Inflammatory macrophage treated with lipopolysaccharide for 4 hours (primary cell): Measurements from ENCODE around the gene LYSMD1.

Experiments
- DNase-seq: peaks from one replicate; pipeline ENCODE4 v3.0.0-alpha.2; 2020

Gene LYSMD1

DNA sequence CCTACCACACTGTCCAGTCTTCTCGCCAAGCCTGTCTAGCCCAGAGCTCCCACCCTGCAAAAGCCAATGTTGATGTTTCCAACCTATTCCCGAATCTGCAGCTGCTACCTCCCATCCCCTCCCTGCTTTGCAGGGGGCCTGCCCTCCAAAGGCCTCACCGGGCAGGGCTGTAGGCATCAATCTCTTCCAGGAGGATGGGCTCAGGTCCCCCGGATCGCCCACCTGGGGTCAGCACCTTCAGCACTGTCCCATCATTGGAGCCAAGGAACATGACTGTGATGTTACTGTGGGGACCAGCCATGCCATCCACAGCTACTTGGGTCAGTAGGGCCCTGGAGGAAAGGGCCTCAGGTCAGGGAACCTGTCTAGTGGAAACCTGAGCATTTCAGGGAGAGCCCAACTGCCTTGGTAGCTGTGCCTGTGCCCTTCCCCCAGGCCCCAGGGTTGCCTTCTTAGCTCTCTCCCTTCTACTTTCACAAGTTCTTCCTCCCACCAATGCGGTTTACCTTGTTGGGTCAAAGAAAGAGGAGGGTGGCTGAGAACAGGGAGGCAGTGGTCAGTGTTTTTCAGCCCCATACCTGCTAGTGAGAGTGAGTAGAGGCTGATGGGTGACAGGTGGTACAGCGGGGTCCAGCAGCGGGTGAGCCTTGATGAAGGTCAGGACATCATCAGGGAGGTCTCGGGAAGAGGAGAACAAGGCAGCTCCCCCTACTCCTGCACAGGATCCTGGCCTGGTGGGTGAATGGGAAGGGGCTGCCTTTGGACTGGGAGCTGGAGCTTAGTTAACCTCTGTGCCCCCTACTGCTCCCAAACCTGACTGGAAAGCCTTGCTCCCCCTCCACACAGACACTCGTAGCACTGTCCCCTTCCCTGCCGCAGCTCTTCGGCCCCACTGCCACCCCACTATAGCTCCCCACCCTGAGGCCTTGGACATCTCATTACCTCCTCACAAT, 30.0 kb downstream of the LYSMD1 start:
- DNase-seq: no peak

DNA sequence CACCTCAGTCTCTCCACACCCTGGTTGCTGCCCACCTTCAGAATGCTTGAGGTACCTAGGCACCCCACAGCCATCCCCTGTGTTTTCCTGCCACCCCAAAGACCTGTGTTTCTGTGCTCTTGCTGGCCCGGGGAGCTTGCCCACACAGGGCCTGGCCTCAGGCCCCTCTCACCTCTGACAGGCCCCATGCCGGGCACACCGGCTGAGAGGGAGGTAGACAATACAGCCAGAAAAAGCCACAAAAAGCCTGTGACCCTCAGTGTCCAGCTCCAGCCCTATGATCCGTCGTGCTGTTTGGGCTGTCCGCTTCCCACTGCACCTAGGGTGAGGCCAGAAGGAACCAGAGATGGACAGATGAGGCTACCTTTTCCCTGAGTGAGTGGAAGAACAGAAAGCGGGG, 30.7 kb downstream of the LYSMD1 start:
- no peak for DNase-seq

DNA sequence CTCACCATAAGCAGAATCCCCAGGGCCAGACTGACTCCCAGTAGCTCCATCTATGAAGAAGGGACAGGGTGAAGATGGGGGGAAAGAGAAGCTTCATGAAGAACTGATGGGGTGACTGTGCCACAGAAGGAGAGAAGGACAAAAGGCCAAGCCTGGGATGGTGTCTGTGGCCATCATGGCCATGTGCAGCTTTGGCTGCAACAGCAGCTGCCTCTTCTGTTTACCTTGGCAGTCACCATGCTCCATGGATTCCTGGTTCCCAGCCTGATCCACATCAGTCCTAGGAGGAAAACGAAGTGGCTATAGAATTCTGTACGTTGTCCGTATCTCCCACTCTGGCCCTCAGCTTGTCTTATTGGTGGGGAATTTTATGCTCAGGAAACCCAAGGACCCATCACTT, 31.3 kb downstream of the LYSMD1 start:
- no peak for DNase-seq

DNA sequence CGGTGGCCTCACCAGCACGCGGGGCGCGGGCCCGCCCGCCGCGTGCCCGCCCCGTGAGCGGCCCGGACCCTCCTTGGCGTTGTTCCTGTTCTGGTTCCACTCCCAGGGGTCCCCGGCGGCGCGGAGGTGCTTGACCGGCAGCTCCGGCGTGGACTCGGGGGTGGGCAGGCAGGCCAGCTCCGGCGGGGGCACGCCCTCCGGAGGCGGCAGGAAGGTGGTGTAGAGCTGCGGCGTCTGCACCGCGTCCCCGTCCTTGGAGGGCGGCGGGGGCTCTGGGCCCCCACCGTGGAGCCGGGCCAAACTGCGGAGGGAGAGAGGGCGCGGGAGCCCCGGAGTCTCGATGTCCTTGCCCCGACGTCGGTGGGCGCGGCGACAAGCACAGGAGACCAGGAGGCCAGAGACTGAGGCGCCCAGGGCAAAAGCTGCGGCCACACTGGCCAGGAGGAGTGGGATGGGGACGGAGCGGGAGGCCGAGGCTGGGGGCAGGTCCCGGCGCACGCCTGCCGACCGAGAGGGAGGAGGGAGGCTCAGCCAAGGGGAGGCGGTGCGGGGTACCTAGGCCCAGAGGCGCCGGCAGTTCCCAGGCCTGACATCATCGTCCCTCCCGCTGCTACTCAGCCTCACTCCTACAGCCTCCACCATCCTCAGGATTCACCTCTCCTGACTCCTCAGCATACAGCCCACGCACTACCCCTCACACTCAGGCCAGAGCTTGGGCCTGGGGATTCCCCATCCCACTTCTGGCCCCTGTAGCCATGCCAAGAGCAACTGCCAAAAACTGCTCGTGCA, 32.5 kb downstream of the LYSMD1 start:
- DNase-seq: no peak

DNA sequence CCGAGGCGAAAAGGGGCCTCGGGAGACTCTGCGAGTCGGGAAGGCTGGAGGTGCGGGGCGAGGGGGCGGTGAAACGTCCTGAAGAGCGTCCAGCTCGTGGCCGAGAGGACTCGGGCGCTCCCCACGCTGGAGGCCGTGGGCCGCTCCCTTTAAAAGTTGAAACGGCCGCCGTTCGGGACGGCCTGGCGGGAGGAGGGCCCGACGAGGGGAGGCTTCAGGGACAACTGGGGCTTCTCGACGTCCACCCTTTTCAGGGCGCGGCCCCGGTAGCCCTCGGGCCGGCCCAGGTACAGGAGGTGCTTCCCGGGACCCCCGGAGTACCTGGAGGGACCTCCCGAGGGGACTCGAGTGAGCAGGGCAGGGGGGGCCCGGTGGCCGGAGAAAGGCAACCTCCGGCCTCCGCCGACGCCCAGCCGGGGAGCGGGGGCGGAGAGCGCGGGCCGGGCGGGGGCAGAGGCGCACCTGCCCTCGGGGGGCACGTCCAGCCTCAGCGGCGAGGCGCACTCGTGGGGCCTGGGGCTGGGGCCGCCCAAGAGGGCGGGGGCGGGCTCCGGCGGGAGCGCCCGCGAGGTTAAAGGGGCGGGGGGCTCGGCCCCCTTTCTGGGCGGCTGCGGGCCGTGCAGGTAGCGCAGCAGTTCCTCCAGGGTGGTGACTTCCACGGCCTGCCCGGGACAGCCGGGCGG, 33.2 kb downstream of the LYSMD1 start:
- no peak for DNase-seq

DNA sequence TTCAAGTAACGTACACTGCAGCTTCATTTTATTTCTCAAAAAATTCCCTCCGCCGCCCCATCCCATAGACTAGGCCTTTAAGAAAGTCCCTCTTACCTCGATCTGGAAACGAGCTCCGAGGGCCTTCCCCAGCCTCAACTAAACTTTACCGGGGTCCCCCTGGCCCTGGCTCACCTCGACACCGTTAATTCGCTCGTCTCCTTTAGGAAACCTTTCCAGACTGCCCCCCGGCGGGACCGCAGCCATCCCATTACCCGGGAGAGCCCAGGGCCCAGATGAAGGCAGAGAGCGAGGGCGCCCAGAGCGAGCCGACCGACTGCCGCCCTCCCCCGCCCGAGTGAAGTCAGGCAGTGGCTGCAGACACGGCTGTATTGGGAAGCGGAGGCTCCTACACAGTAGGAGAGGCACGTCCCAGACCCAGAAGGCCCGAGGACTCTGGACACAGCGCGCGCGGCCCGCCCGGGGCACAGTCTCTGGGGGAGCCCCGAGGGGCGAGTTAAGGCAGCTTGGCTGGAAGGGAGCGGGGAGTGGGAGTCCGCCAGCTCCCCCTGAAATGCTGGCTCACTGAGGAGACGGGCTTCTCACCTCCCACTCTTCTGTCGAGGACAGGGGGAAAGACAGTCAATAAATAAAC, 33.9 kb downstream of the LYSMD1 start:
- no peak for DNase-seq

DNA sequence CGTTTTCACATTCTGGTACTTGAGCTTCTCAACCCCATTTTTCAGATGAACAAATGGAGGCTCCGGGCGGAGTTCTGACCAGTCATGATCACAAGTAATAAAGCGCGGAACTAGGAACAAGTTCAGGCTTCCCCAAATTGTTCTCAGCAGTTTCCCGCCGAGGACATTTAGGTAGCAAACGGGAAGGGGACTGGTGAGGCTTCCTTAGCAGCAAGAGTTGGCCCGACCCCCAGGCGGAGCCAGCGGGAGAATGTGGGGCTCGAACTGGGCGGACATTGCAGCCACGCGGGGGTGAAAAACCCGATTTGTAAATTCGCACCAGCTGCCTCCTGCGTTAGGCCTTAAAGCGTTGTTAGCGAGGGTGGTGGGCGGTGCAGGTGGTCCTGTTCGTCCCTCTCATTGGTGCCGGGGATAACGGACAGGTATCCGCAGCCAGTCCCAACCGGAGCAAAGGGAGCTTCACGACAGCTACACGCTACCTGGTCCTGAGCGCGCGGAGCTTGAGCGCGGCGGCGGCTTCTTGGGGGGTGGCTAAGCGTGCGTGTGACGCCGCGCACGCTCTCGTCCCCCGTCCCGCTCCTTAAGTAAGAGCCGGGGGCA, 34.6 kb downstream of the LYSMD1 start:
- DNase-seq: peak; percentile 52

DNA sequence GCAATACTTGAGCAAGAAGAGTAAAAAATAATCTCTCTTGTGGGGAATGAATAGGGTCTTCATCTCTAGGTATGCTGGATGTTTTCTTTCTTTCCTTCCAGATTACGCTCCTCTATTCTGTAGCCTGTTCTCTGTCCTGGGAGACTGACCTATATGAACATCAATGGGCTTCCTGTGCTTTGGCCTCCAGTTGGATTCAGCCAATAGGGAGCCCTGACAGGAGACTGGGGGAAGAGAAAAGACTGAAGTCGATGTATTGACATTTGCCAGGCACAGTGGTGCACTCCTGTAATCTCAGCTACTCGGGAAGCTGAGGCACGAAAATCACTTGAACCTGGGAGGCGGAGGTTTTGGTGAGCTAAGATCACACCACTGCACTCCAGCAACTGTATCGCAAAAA, 36.9 kb downstream of the LYSMD1 start:
- no peak for DNase-seq

DNA sequence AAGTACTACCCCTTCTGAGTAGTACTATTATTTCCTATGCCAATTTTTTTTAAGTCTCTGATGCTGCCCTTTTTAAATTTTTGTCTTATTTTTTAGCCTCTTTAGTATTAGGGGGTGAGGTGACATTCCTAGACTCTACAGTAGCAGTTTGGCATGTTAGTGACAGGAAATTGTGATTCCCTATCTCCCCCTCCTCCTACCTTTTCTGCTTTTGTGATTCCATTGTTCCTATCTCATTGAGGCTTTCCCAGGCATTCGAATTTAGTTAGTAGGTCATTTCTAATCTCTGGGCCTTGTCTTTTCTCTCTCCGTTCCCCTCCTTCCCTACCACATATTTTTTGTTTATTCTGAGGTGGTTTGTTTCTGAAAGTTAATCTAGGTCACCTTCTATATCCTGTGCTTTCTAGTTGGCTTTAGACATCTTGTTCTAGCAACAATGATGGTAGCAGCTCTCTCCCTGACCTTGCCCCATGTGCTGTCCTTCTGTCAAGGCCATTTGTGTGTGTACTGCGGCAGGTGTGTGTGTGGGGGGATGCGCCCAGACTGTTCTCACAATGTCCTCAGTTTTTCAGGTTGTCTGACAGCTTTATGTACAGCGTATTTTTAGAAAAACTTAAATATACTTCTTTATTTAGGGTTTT, 40.8 kb downstream of the LYSMD1 start:
- DNase-seq: no peak

DNA sequence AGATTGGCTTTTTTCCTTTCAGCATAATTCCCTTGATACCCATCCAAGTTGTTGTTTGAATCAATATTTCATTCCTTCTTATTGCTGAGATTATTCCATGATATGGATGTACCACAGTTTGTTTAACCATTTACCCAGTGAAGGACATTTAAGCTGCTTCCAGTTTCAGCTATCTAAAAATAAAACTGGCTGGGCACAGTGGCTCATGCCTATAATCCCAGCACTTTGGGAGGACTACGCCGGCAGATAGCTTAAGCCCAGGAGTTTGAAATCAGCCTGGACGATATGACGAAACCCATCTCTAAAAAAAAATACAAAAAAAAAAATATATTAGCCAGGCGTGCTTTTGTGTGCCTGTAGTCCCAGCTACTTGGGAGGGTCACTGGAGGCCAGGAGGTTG, 51.8 kb downstream of the LYSMD1 start:
- no peak for DNase-seq
